Progenitor cell of endocrine pancreas (in vitro differentiated cells): ENCODE results near the gene FCN3. TPM values are rescaled to one million over a fixed set of nuclear protein-coding genes. Genes with fewer than 3 reads are reported as not detected.

Source experiments
- DNase-seq: peaks from one replicate; pipeline ENCODE4 v3.0.0; 2021; ENCODE audit warnings: low spot score; ENCODE audit not compliant: unreplicated experiment
- H3K27ac Mint-ChIP-seq: 2 replicates; pipeline ENCODE4 v1.8.0; 2021; ENCODE audit warnings: mild to moderate bottlenecking, moderate library complexity, mixed read lengths
- H3K27me3 Mint-ChIP-seq: 2 replicates; pipeline ENCODE4 v1.8.0; 2021; ENCODE audit warnings: mixed read lengths
- H3K36me3 Mint-ChIP-seq: 2 replicates; pipeline ENCODE4 v1.8.0; 2022; ENCODE audit warnings: mixed read lengths; ENCODE audit not compliant: insufficient read depth
- H3K4me1 Mint-ChIP-seq: 2 replicates; pipeline ENCODE4 v1.8.0; 2021; ENCODE audit warnings: low read depth, mixed read lengths
- H3K4me3 Mint-ChIP-seq: 2 replicates; pipeline ENCODE4 v1.8.0; 2021; ENCODE audit warnings: low read depth, mild to moderate bottlenecking, moderate library complexity, mixed read lengths
- H3K9me3 Mint-ChIP-seq: 2 replicates; pipeline ENCODE4 v1.8.0; 2021; ENCODE audit warnings: low read depth, mixed read lengths
- CTCF ChIP-seq: fragments of 200-600 bp; sonication (generic); IDR thresholded peaks from one replicate; pipeline ENCODE4 v1.5.0; 2021; ENCODE audit warnings: antibody characterized with exemption, mild to moderate bottlenecking; ENCODE audit not compliant: unreplicated experiment
- total RNA-seq: library from RNA; stranded (reverse); gene quantifications from 2 replicates; pipeline ENCODE4 v1.2.1, GENCODE V29; 2021

The FCN3 gene
- total RNA-seq, 1 donor from 2014 or later, result not detected

- no peaks in the 10 kb centered on the region for H3K27me3 Mint-ChIP-seq
- DNase-seq, result no peak
- no peak overlapping the region for H3K27ac Mint-ChIP-seq
- TF ChIP-seq CTCF, result no peak
- H3K36me3 Mint-ChIP-seq, result peaks cover 29% of the 10 kb centered on the region
- no peak overlapping the region for H3K4me3 Mint-ChIP-seq
- H3K9me3 Mint-ChIP-seq, result no peaks in the 10 kb centered on the region
- H3K4me1 Mint-ChIP-seq, result peaks cover 31% of the 10 kb centered on the region
Measured at GRCh38 chr1:27414091-27414490, 39.5 kb upstream of the FCN3 start.

GRCh38 chr1:27413004-27413403 lies 38.4 kb upstream of the FCN3 start:
- Mint-ChIP-seq H3K9me3 (no peaks in the 10 kb centered on the region), H3K27ac (no peak overlapping the region), H3K36me3 (peaks cover 32% of the 10 kb centered on the region), H3K4me1 (peaks cover 20% of the 10 kb centered on the region), H3K27me3 (no peaks in the 10 kb centered on the region), H3K4me3 (no peak overlapping the region)
- no peak for DNase-seq
- TF ChIP-seq CTCF, result no peak

GRCh38 chr1:27412502-27412901 lies 37.9 kb upstream of the FCN3 start:
- H3K4me3 Mint-ChIP-seq, result no peak overlapping the region

GRCh38 chr1:27410709-27411108 lies 36.1 kb upstream of the FCN3 start:
- no peak for DNase-seq
- H3K27me3 Mint-ChIP-seq, result no peaks in the 10 kb centered on the region
- H3K9me3 Mint-ChIP-seq, result no peaks in the 10 kb centered on the region
- H3K27ac Mint-ChIP-seq, result no peak overlapping the region
- no peak for TF ChIP-seq CTCF
- peaks cover 10% of the 10 kb centered on the region for H3K4me1 Mint-ChIP-seq
- H3K36me3 Mint-ChIP-seq, result peaks cover 27% of the 10 kb centered on the region
- H3K4me3 Mint-ChIP-seq, result no peak overlapping the region

More at GRCh38 chr1:27412502-27412901, 37.9 kb upstream of the FCN3 start:
- DNase-seq, result no peak
- Mint-ChIP-seq H3K27ac (no peak overlapping the region), H3K27me3 (no peaks in the 10 kb centered on the region), H3K36me3 (peaks cover 34% of the 10 kb centered on the region), H3K4me1 (peaks cover 18% of the 10 kb centered on the region), H3K9me3 (no peaks in the 10 kb centered on the region)
- TF ChIP-seq CTCF, result no peak

- Mint-ChIP-seq H3K4me3 (no peak overlapping the region), H3K27ac (no peak overlapping the region), H3K27me3 (no peaks in the 10 kb centered on the region), H3K36me3 (peaks cover 22% of the 10 kb centered on the region), H3K4me1 (no peaks in the 10 kb centered on the region), H3K9me3 (no peaks in the 10 kb centered on the region)
- no peak for DNase-seq
- TF ChIP-seq CTCF, result no peak
Measured at GRCh38 chr1:27409669-27410068, 35.0 kb upstream of the FCN3 start.
